DOHH2 (cell line): ENCODE measurements around the gene CREB3L2.

Experiments used
- H3F3A ChIP-seq: fragments of 200-600 bp; sonication (generic), shearing (Covaris generic); 2 replicates; pipeline ENCODE4 v1.6.0; 2016; ENCODE audit warnings: antibody characterized with exemption, mild to moderate bottlenecking; ENCODE audit not compliant: control insufficient read depth, insufficient read depth
- H3K27ac ChIP-seq: fragments of 200-600 bp; sonication (generic); 2 replicates; pipeline ENCODE4 v1.5.1; 2014; ENCODE audit warnings: low read depth, mild to moderate bottlenecking, low read length, moderate library complexity
- H3K27me3 ChIP-seq: fragments of 200-600 bp; sonication (generic); 2 replicates; pipeline ENCODE4 v1.6.1; 2014; ENCODE audit warnings: mild to moderate bottlenecking, low read length, mixed read lengths; ENCODE audit not compliant: control insufficient read depth
- H3K36me3 ChIP-seq: fragments of 200-600 bp; sonication (generic); 2 replicates; pipeline ENCODE4 v1.6.1; 2014; ENCODE audit warnings: mild to moderate bottlenecking, low read length, moderate library complexity, mixed read lengths; ENCODE audit not compliant: control insufficient read depth
- H3K4me1 ChIP-seq: fragments of 200-600 bp; sonication (generic); 2 replicates; pipeline ENCODE4 v1.6.1; 2014; ENCODE audit warnings: mild to moderate bottlenecking, low read length, mixed read lengths; ENCODE audit not compliant: control insufficient read depth
- H3K4me2 ChIP-seq: fragments of 200-600 bp; sonication (generic); 2 replicates; pipeline ENCODE4 v1.6.0; 2014; ENCODE audit warnings: mild to moderate bottlenecking, low read length, moderate library complexity
- H3K4me3 ChIP-seq: fragments of 200-600 bp; sonication (generic); 2 replicates; pipeline ENCODE4 v1.5.1; 2014; ENCODE audit warnings: mild to moderate bottlenecking, low read length, mixed read lengths
- H3K79me2 ChIP-seq: fragments of 200-600 bp; sonication (generic); 2 replicates; pipeline ENCODE4 v1.6.1; 2014; ENCODE audit warnings: mild to moderate bottlenecking, low read length, mixed read lengths; ENCODE audit not compliant: control insufficient read depth
- H3K9me2 ChIP-seq: fragments of 200-600 bp; sonication (generic); replicated peaks from 2 replicates; pipeline ENCODE4 v1.6.1; 2014; ENCODE audit warnings: mild to moderate bottlenecking, low read length, mixed read lengths; ENCODE audit not compliant: control insufficient read depth
- H3K9me3 ChIP-seq: fragments of 200-600 bp; sonication (generic); 2 replicates; pipeline ENCODE4 v1.6.1; 2014; ENCODE audit warnings: antibody characterized with exemption, low read length, mixed read lengths; ENCODE audit not compliant: control insufficient read depth, insufficient read depth
- H4K20me1 ChIP-seq: fragments of 200-600 bp; sonication (generic); 2 replicates; pipeline ENCODE4 v1.6.0; 2014; ENCODE audit warnings: low read depth, mild to moderate bottlenecking, antibody characterized with exemption, low read length, moderate library complexity; ENCODE audit not compliant: control insufficient read depth, insufficient read depth
- EZH2phosphoT487 ChIP-seq: fragments of 200-600 bp; sonication (generic); IDR thresholded peaks from 2 replicates; pipeline ENCODE4 v1.6.1; 2017; ENCODE audit warnings: borderline replicate concordance, mild to moderate bottlenecking, antibody characterized with exemption, low read length, moderate library complexity, mixed read lengths
- TF ChIP-seq, protein P1 (sequence below): fragments of 200-600 bp; sonication (generic); IDR thresholded peaks from one replicate; pipeline ENCODE4 v1.5.1; 2014; ENCODE audit warnings: antibody characterized with exemption, mild to moderate bottlenecking, low read depth, low read length; ENCODE audit not compliant: poor library complexity, severe bottlenecking

The CREB3L2 gene

GRCh38 chr7:137932881-137933269 lies 69.0 kb downstream of the CREB3L2 start:
- TF ChIP-seq EZH2phosphoT487: no peak
- TF ChIP-seq, protein P1, sequence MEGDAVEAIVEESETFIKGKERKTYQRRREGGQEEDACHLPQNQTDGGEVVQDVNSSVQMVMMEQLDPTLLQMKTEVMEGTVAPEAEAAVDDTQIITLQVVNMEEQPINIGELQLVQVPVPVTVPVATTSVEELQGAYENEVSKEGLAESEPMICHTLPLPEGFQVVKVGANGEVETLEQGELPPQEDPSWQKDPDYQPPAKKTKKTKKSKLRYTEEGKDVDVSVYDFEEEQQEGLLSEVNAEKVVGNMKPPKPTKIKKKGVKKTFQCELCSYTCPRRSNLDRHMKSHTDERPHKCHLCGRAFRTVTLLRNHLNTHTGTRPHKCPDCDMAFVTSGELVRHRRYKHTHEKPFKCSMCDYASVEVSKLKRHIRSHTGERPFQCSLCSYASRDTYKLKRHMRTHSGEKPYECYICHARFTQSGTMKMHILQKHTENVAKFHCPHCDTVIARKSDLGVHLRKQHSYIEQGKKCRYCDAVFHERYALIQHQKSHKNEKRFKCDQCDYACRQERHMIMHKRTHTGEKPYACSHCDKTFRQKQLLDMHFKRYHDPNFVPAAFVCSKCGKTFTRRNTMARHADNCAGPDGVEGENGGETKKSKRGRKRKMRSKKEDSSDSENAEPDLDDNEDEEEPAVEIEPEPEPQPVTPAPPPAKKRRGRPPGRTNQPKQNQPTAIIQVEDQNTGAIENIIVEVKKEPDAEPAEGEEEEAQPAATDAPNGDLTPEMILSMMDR: no peak
- H3K79me2 ChIP-seq: no peaks in the 10 kb centered on the region
- no peak overlapping the region for H3K4me3 ChIP-seq
- H3F3A ChIP-seq: no peaks in the 10 kb centered on the region
- H3K27me3 ChIP-seq: no peaks in the 10 kb centered on the region
- no peak overlapping the region for H3K4me2 ChIP-seq
- no peaks in the 10 kb centered on the region for H3K4me1 ChIP-seq
- no peaks in the 10 kb centered on the region for H3K9me2 ChIP-seq
- H3K27ac ChIP-seq: no peak overlapping the region
- H4K20me1 ChIP-seq: no peaks in the 10 kb centered on the region
- no peaks in the 10 kb centered on the region for H3K9me3 ChIP-seq
- no peaks in the 10 kb centered on the region for H3K36me3 ChIP-seq

- no peaks in the 10 kb centered on the region for H3F3A ChIP-seq
- H4K20me1 ChIP-seq: no peaks in the 10 kb centered on the region
- no peak overlapping the region for H3K4me2 ChIP-seq
- no peaks in the 10 kb centered on the region for H3K9me2 ChIP-seq
- no peaks in the 10 kb centered on the region for H3K4me1 ChIP-seq
- H3K9me3 ChIP-seq: no peaks in the 10 kb centered on the region
- H3K79me2 ChIP-seq: no peaks in the 10 kb centered on the region
- no peak overlapping the region for H3K4me3 ChIP-seq
- H3K27ac ChIP-seq: no peak overlapping the region
- H3K27me3 ChIP-seq: no peaks in the 10 kb centered on the region
- no peak for TF ChIP-seq EZH2phosphoT487
- TF ChIP-seq, protein P1: no peak
- H3K36me3 ChIP-seq: no peaks in the 10 kb centered on the region
Measured at GRCh38 chr7:137931823-137932222, 70.1 kb downstream of the CREB3L2 start.

GRCh38 chr7:137930581-137930980 lies 71.3 kb downstream of the CREB3L2 start:
- Histone ChIP-seq H3K27ac (no peak overlapping the region), H3K9me3 (no peaks in the 10 kb centered on the region), H3K9me2 (no peaks in the 10 kb centered on the region), H3K36me3 (no peaks in the 10 kb centered on the region), H3K4me2 (no peak overlapping the region), H3K4me1 (no peaks in the 10 kb centered on the region), H3F3A (no peaks in the 10 kb centered on the region), H4K20me1 (no peaks in the 10 kb centered on the region), H3K79me2 (no peaks in the 10 kb centered on the region), H3K4me3 (no peak overlapping the region), H3K27me3 (no peaks in the 10 kb centered on the region)
- TF ChIP-seq, protein P1: no peak
- no peak for TF ChIP-seq EZH2phosphoT487

DNA sequence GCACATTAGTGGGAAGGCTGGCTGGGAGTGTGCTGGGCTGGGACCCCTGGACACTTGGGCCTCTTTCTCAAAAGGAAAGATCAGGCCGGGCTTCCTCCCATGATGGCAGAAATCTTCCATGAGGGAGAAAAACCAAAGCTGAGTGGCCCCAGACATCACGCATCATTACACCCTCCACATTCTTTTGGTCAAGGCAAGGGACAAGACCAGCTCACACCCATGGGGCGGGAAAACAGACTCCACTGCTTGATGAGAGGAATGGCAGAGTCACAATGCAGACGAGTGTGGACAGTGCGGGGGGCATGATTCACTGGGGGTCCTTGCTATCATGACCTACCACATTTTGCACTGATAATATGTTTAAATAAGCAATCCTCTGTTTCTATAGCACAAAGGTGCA lies 73.3 kb downstream of the CREB3L2 start:
- Histone ChIP-seq H3K27ac (no peak overlapping the region), H3F3A (no peaks in the 10 kb centered on the region), H4K20me1 (no peaks in the 10 kb centered on the region), H3K79me2 (no peaks in the 10 kb centered on the region), H3K4me2 (no peak overlapping the region), H3K27me3 (no peaks in the 10 kb centered on the region), H3K4me3 (no peak overlapping the region), H3K36me3 (no peaks in the 10 kb centered on the region), H3K4me1 (no peaks in the 10 kb centered on the region), H3K9me3 (no peaks in the 10 kb centered on the region), H3K9me2 (no peaks in the 10 kb centered on the region)
- no peak for TF ChIP-seq EZH2phosphoT487
- TF ChIP-seq, protein P1: no peak
